GM19438 (cell line): ENCODE measurements around the gene ZDHHC20.
"Not testable (repeated sequence)": the region's sequence is repeated elsewhere in the genome, so short reads cannot be mapped to it uniquely, and the experiment has no call there.

Experiments
- ATAC-seq: cut with Tn5 transposase; IDR thresholded peaks from one replicate; pipeline ENCODE4 v1.9.1; 2021; ENCODE audit warnings: low read depth; ENCODE audit not compliant: unreplicated experiment

The ZDHHC20 gene

GRCh38 chr13:21436582-21436981 lies 22.5 kb downstream of the ZDHHC20 start:
- ATAC-seq = no peak

GRCh38 chr13:21435687-21436151 lies 23.4 kb downstream of the ZDHHC20 start:
- ATAC-seq = peak; percentile 99

GRCh38 chr13:21435231-21435630 lies 23.9 kb downstream of the ZDHHC20 start:
- ATAC-seq = no peak

- no peak for ATAC-seq
These were observed 24.5 kb downstream of the ZDHHC20 start for GRCh38 chr13:21434588-21434987.

- no peak for ATAC-seq
These were observed 29.9 kb downstream of the ZDHHC20 start for GRCh38 chr13:21429211-21429610.

GRCh38 chr13:21427741-21428140 lies 31.4 kb downstream of the ZDHHC20 start:
- no peak for ATAC-seq

GRCh38 chr13:21426238-21426637 lies 32.9 kb downstream of the ZDHHC20 start:
- no peak for ATAC-seq

- ATAC-seq = no peak
These were observed 38.4 kb downstream of the ZDHHC20 start for GRCh38 chr13:21420706-21421105.

GRCh38 chr13:21413013-21413412 lies 46.1 kb downstream of the ZDHHC20 start:
- ATAC-seq = no peak

GRCh38 chr13:21410453-21410852 lies 48.6 kb downstream of the ZDHHC20 start:
- not testable (repeated sequence) for ATAC-seq

GRCh38 chr13:21405309-21405708 lies 53.8 kb downstream of the ZDHHC20 start:
- ATAC-seq = no peak

- no peak for ATAC-seq
These were observed 56.4 kb downstream of the ZDHHC20 start for GRCh38 chr13:21402586-21403307.

- no peak for ATAC-seq
These were observed 59.4 kb downstream of the ZDHHC20 start for GRCh38 chr13:21399741-21400140.

- no peak for ATAC-seq
These were observed 63.1 kb downstream of the ZDHHC20 start for GRCh38 chr13:21395953-21396352.

- ATAC-seq = no peak
These were observed 70.0 kb downstream of the ZDHHC20 start for GRCh38 chr13:21389124-21389523.

GRCh38 chr13:21385710-21386109 lies 73.4 kb downstream of the ZDHHC20 start:
- no peak for ATAC-seq

GRCh38 chr13:21383090-21383489 lies 76.0 kb downstream of the ZDHHC20 start:
- no peak for ATAC-seq

GRCh38 chr13:21376998-21377985 lies 81.8 kb downstream of the ZDHHC20 start:
- not testable (repeated sequence) for ATAC-seq

- no peak for ATAC-seq
These were observed 86.6 kb downstream of the ZDHHC20 start for GRCh38 chr13:21372530-21372929.

- ATAC-seq = no peak
These were observed 88.1 kb downstream of the ZDHHC20 start for GRCh38 chr13:21371011-21371410.

GRCh38 chr13:21365574-21365973 lies 93.5 kb downstream of the ZDHHC20 start:
- no peak for ATAC-seq
